ENCODE measurements around the gene KIF1B. TPM values are rescaled to one million over a fixed set of nuclear protein-coding genes. Genes with fewer than 3 reads are reported as not detected.
"Not testable (repeated sequence)": the region's sequence is repeated elsewhere in the genome, so short reads cannot be mapped to it uniquely, and the experiment has no call there.

The KIF1B gene
- total RNA-seq, 1 donor = 20.7 TPM

DNA sequence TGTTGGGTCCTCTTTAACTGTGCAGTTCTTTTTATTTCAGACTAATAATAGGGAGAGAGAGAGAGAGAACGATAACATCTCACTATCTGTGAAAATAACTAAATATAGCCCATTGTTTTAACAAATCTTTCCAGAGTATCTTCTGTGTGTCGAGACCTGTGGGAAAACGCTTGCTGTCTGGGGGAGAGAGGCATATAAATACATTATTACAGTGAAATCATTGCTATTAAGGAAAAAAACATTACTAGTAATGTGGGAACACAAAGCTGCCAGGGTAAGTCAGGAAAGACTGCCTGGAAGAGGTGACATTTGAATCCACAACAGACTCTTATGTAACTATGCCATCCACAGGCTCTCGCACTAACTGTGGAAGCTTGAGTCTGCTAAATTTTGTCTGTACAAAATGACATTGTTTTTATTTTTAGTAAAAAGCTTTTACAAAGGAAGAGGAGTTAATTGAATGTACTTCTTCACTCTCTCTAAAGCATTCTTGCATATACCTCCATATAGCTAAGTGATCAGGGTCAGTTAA, 128.7 kb downstream of the KIF1B start:
- Histone ChIP-seq H3K4me1 (ENCODE audit: insufficient read depth, low read length) (no peaks in the 10 kb centered on the region), H3K27me3 (ENCODE audit: insufficient read depth, low read length) (no peaks in the 10 kb centered on the region), H3K9me3 (ENCODE audit: low read depth, low read length) (no peaks in the 10 kb centered on the region), H3K4me3 (ENCODE audit: low read length) (no peak overlapping the region)

DNA sequence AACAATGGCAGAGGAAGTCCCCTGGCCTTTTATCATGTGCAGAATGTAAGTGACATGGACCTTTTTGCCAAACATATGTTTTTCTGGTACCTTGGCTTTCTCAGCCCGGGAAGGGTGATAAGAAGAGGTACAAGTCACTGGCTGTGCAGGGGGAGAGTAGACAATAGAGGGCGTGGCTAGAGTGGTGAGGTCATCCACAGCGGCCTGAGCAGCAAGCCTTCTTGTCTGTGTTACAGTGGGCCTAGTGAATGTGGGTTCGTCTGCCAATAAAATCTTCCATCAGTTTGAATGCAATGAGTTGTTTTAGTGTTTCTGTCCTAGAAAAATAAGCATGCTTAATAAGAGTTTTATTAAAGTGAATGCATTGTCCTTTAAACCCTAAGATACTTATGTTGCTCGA, 129.4 kb downstream of the KIF1B start:
- no peak overlapping the region for H3K4me3 ChIP-seq (ENCODE audit: low read length)
- H3K27me3 ChIP-seq (ENCODE audit: insufficient read depth, low read length) = no peaks in the 10 kb centered on the region
- no peaks in the 10 kb centered on the region for H3K9me3 ChIP-seq (ENCODE audit: low read depth, low read length)
- no peaks in the 10 kb centered on the region for H3K4me1 ChIP-seq (ENCODE audit: insufficient read depth, low read length)

DNA sequence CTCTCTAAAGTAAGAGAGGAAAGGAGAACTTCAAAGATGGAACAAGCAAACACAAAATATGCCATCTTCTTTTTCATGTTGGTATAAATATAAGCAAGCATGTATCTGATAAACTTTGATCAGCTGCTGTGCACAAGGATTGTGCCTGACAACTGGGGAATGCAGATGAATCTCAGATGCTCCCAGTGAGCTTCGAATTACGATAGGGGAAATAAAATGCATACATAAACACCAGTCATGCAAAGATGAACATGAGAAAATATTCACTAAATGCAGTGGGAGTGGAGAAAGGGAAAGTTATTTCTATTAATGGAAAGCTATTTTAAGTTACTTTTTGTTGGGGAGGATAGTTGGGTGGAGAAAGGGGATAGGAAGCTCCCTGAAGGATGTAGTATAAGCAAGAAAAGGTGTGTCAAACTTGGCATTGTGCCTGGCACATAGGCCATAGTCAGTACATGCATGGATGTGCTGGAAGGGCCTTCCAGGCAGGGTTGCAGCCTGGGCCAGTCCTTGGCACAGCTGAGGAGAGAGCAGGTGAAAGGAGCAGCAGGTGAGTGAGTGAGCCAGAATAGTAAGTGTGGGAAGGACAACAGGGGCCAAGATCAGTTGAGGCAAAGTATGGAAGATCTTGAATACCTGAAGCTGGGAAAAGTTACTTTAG, 130.7 kb downstream of the KIF1B start:
- Histone ChIP-seq H3K27me3 (ENCODE audit: insufficient read depth, low read length) (no peaks in the 10 kb centered on the region), H3K4me3 (ENCODE audit: low read length) (no peak overlapping the region), H3K4me1 (ENCODE audit: insufficient read depth, low read length) (no peaks in the 10 kb centered on the region), H3K9me3 (ENCODE audit: low read depth, low read length) (no peaks in the 10 kb centered on the region)

DNA sequence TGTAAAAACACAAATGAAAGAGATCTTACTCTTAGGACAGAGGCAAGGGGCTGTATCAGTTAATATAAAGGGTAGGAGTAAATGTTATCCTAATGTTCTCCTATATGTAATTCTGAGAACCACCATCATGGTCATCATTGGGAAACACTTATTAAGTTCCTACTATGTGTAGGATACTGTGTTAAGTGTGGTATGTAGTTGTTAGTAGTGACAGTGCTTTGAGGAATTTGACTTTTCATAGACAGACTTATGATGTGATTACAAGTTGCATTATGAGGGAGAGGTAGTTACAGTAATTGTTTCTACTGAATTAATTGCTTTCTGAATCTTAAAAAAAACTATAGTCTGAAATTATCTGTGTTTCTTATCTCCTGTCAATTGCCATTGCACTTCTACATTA, 136.7 kb downstream of the KIF1B start:
- Histone ChIP-seq H3K9me3 (ENCODE audit: low read depth, low read length) (no peaks in the 10 kb centered on the region), H3K4me1 (ENCODE audit: insufficient read depth, low read length) (no peaks in the 10 kb centered on the region), H3K27me3 (ENCODE audit: insufficient read depth, low read length) (no peaks in the 10 kb centered on the region), H3K4me3 (ENCODE audit: low read length) (no peak overlapping the region)

DNA sequence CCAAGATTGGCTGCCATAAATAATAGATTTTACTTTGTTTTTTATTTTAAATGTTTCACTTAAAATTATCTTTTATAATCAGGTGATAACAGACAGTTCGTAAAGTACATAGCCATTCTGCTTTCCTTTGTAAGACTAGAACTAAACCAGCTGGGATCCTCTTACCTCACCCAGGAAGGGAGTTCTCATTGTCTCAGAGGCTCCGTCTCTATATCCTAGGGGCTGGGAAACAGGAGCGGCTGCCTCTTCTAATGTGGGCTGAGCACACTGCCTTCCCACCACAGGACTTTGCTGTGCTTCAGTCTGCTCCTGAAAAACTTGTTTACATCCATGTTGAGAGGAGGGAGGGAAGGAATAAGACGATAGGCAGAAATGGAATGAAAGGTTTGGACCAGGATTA, 142.9 kb downstream of the KIF1B start:
- H3K4me3 ChIP-seq (ENCODE audit: low read length) = no peak overlapping the region
- H3K9me3 ChIP-seq (ENCODE audit: low read depth, low read length) = no peaks in the 10 kb centered on the region
- no peaks in the 10 kb centered on the region for H3K27me3 ChIP-seq (ENCODE audit: insufficient read depth, low read length)
- H3K4me1 ChIP-seq (ENCODE audit: insufficient read depth, low read length) = no peaks in the 10 kb centered on the region

DNA sequence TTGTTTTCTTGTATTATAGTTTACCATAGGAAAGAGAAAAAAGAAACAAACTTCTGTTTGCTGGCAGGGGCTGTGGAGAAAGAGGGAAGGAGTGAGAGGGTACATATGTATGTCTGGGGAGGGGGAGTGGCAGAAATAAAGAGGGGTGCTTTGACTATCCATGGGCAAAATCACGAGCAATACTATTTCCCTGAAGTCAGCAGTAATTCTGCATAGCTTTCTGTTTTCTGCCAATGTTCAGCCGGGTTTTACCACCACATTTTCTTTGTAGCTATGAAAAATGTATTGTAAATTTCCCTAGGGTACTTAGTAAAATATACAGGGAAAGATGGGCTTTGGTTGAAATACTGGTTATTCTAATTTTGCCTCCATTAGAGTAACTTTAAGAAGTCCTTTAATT, 143.3 kb downstream of the KIF1B start:
- H3K9me3 ChIP-seq (ENCODE audit: low read depth, low read length) = no peaks in the 10 kb centered on the region
- H3K4me3 ChIP-seq (ENCODE audit: low read length) = no peak overlapping the region
- no peaks in the 10 kb centered on the region for H3K27me3 ChIP-seq (ENCODE audit: insufficient read depth, low read length)
- H3K4me1 ChIP-seq (ENCODE audit: insufficient read depth, low read length) = no peaks in the 10 kb centered on the region

DNA sequence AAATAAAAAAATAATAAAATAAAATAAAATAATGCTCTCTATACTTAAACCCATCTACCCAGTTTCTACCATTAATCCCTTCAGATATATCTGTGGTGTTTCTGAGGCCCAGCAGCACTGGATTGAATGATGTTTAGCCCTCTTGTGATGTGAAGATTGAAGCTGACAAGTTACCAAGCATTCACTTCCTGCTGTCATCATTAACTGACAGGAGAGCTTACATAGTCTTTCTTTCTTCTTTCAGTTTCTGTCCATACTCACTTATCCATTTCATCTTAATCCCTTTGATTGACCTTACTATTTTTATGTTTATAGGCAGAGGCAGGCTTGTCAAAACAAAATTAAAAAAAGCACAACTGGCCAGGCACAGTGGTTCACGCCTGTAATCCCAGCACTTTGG, 149.7 kb downstream of the KIF1B start:
- no peaks in the 10 kb centered on the region for H3K27me3 ChIP-seq (ENCODE audit: insufficient read depth, low read length)
- no peaks in the 10 kb centered on the region for H3K9me3 ChIP-seq (ENCODE audit: low read depth, low read length)
- no peak overlapping the region for H3K4me3 ChIP-seq (ENCODE audit: low read length)
- H3K4me1 ChIP-seq (ENCODE audit: insufficient read depth, low read length) = no peaks in the 10 kb centered on the region

DNA sequence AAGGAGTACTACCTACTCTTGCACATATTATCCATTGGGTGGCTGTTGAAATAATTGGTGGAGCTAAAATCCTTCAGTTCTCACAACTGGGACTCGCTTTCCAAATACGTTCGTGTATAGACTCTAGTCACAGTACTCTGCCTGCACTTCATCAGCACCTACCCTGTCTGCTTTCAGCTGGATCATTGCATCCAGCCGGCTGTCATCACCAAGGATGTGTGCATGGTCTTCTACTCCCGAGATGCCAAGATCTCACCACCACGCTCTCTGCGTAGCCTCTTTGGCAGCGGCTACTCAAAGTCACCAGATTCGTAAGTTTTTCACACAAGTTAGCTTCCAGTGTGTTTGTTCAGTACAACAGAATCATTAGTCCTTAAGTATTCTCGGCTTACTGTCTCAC, 151.1 kb downstream of the KIF1B start:
- Histone ChIP-seq H3K27me3 (ENCODE audit: insufficient read depth, low read length) (no peaks in the 10 kb centered on the region), H3K4me3 (ENCODE audit: low read length) (no peak overlapping the region), H3K9me3 (ENCODE audit: low read depth, low read length) (no peaks in the 10 kb centered on the region), H3K4me1 (ENCODE audit: insufficient read depth, low read length) (no peaks in the 10 kb centered on the region)

DNA sequence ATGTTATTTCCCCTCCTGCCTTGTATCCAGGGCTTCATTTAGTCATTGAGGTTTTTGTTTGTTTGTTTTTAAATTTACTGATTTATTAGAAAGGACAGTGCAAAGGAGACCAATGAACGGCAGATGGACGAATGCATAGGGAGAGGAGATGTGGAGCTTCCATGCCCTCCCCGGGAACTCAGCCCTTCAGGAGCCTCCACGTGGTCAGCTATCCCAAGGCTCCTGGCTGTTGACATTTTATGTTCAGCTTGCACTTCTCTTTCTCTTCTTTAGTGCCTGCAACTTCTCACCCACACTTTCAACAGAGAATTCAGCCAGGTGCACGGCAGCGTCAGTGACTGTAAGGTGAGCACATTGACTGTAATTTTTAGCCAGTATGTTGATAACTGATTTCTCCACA, 157.8 kb downstream of the KIF1B start:
- H3K27me3 ChIP-seq (ENCODE audit: insufficient read depth, low read length) = no peaks in the 10 kb centered on the region
- H3K4me1 ChIP-seq (ENCODE audit: insufficient read depth, low read length) = no peaks in the 10 kb centered on the region
- H3K4me3 ChIP-seq (ENCODE audit: low read length) = no peak overlapping the region

DNA sequence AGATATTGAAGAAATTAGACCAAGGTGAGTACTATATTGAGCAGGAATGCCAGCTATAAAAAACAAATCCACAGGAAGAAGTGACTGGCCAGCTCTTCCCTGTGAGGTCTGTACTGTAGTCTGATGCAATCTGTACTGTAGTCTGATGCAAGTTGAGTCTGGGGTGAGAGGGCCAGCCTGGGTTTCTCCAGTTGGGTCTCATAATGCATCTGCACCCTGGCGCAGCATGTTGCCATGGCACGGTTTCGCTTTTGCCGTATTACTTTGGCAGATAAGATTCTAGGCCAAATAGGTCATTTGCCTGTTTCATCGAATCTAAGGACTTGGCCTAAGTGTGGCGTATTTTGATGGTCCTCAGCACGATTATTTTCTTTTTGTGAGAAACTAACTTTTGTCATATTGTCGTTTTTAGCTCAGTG, 164.1 kb downstream of the KIF1B start:
- H3K4me3 ChIP-seq (ENCODE audit: low read length) = no peak overlapping the region
- no peaks in the 10 kb centered on the region for H3K27me3 ChIP-seq (ENCODE audit: insufficient read depth, low read length)
- no peaks in the 10 kb centered on the region for H3K9me3 ChIP-seq (ENCODE audit: low read depth, low read length)
- H3K4me1 ChIP-seq (ENCODE audit: insufficient read depth, low read length) = peaks cover 19% of the 10 kb centered on the region

More for the DNA sequence above, 157.8 kb downstream of the KIF1B start:
- no peaks in the 10 kb centered on the region for H3K9me3 ChIP-seq (ENCODE audit: low read depth, low read length)

DNA sequence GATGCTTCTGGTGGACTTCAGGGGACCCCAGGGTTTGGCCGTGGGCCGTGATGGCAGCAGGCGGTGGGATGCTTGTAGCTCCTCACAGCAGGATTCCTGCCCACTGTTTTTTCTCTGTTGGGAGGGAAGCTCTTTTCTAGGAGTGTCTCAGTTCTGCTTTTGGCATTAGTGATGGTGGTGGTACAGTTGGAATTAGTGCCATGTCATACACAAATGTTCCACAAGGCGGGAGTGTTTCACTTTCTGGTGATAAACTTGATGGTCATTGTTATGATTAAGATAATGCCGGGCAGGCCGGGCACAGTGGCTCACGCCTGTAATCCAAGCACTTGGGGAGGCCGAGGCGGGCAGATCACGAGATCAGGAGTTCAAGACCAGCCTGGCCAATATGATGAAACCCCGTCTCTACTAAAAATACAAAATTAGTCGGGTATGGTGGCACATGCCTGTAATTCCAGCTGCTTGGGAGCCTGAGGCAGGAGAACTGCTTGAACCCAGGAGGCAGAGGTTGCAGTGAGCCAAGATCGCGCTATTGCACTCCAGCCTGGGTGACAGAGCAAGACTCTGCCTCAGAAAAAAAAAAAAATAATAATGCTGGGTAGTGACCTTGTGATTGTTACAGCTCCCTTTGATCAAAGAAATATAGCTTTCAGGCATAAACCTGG, 167.1 kb downstream of the KIF1B start:
- not testable (repeated sequence) for H3K27me3 ChIP-seq (ENCODE audit: insufficient read depth, low read length); H3K9me3 ChIP-seq (ENCODE audit: low read depth, low read length); H3K4me3 ChIP-seq (ENCODE audit: low read length)
- peaks cover 19% of the 10 kb centered on the region for H3K4me1 ChIP-seq (ENCODE audit: insufficient read depth, low read length)

DNA sequence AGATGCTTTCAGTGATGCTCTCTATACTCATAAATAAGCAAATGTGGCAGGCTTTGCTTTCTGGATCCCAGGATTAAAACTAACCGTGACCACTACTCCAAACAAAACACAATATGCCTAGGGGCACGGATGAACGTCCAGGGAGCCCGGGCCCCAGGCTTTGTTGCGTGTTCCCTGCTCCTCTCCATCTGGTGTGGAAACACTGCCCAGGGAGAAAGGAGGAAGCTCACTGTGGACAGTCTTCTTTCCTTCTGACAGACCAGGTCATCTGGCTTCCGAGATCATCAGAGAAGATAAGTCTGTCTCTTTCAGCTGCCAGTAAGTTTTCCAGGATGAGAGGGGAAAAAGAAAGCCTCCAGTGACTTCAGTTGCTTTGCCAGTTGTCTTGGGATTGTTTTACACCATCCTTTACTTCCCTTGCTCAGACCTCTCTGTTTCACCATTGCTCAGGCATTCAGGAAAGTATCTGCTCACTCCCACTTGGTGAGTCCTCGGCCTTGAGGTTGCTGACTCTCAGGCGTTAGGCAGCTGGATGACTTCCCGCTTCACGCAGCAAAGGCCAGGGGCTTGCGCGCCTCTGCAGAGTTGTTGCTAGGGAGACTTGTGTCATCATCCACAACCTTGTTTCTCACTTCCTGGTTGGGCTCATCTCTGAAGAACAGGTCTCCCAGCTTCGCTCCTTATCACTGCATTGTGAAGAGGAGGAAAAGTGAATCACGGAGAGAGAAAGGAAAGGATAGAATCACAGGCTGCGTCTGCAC, 167.9 kb downstream of the KIF1B start:
- Histone ChIP-seq H3K27me3 (ENCODE audit: insufficient read depth, low read length) (no peaks in the 10 kb centered on the region), H3K4me1 (ENCODE audit: insufficient read depth, low read length) (peaks cover 19% of the 10 kb centered on the region), H3K9me3 (ENCODE audit: low read depth, low read length) (no peaks in the 10 kb centered on the region), H3K4me3 (ENCODE audit: low read length) (no peak overlapping the region)

DNA sequence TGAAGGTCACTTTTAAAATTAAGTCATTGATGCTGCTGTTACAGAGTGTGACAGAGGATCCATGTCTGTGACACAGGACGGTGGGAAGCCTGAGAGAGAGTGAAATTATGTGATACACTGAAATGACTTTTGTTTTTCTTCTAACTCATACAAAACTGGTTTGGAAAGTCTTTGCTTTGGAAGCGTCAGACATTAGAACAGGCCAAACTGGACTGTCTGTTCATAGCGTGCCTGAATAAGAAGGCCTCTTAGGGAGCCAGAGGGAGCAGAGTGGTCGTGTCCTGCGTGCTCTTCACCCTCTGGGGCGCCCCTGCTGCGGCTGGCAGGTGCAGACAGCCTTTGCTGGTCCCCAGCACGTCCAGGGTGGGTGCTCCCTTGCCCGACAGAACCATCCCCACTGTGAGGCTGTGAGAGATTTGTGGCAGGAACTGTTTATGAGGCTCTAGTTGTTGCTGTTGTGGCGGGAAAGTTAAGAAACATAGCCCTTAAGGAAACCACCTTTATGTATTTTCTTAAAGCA, 168.8 kb downstream of the KIF1B start:
- Histone ChIP-seq H3K4me3 (ENCODE audit: low read length) (no peak overlapping the region), H3K27me3 (ENCODE audit: insufficient read depth, low read length) (no peaks in the 10 kb centered on the region), H3K4me1 (ENCODE audit: insufficient read depth, low read length) (peaks cover 19% of the 10 kb centered on the region), H3K9me3 (ENCODE audit: low read depth, low read length) (no peaks in the 10 kb centered on the region)

DNA sequence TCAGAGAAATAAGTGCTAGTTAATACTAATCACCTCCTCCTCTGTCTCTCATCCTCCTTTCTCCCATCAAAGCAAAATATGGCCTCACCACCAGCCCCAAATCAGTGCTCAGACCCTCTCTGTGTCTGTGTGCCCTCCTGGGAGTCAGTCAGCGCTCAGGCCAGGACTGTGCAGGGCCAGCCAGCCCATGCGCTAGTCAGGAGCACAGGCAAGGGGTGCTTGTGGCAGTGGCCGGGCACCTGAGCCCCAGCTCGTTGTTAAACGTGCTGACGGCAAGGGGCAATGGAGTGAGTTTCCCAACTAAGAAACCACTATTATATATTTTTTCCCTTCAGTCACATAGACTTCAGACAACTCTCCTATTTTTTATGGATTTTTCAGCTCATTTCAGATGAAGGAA, 169.3 kb downstream of the KIF1B start:
- no peaks in the 10 kb centered on the region for H3K27me3 ChIP-seq (ENCODE audit: insufficient read depth, low read length)
- no peak overlapping the region for H3K4me3 ChIP-seq (ENCODE audit: low read length)
- peaks cover 19% of the 10 kb centered on the region for H3K4me1 ChIP-seq (ENCODE audit: insufficient read depth, low read length)
- no peaks in the 10 kb centered on the region for H3K9me3 ChIP-seq (ENCODE audit: low read depth, low read length)

DNA sequence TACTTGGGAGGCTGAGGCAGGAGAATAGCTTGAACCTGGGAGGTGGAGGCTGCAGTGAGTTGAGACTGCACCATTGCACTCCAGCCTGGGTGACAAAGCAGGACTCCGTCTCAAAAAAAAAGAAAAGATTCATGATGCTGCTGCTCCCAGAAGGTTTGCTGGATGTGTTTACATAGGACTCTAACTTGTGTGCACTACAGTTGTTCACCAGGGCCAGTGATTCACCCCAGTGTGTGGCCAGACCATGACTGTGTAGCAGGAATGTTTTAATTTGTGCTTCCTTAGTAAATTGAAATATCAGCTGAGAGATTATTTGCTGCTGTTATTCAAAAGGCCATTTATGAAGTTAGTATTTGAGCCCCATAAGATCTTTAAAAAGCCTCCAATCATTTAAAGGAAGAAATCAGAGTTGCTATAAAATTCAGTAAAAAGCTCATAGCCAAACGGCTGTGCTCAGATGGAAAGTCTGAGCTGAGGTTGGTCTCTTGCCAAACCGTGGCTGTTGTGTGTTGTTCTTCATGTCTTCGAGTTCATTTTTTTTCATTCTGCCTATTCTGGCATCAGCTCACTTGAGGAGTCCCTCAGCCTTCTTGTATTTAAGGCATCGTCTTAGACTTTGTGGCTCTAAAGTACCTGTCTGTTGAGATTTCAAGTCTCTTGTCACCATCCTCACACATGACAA, 170.4 kb downstream of the KIF1B start:
- H3K27me3 ChIP-seq (ENCODE audit: insufficient read depth, low read length) = no peaks in the 10 kb centered on the region
- H3K9me3 ChIP-seq (ENCODE audit: low read depth, low read length) = no peaks in the 10 kb centered on the region
- no peak overlapping the region for H3K4me3 ChIP-seq (ENCODE audit: low read length)

More for the DNA sequence above, 170.4 kb downstream of the KIF1B start:
- peaks cover 19% of the 10 kb centered on the region for H3K4me1 ChIP-seq (ENCODE audit: insufficient read depth, low read length)
